Measurements from ENCODE around the gene HOXD11.

The HOXD11 gene

GRCh38 chr2:176109192-176109901, 2.3 kb downstream of the HOXD11 start:
- no peak for DNase-seq (ENCODE audit: low read depth in 1 of 2, low spot score in 1 of 2)
- in situ Hi-C loops (cut with HindIII; ENCODE audit: low pct_unique_long_range_greater_than_20kb, low sequenced_read_pairs): no loop called here
- no peak for TF ChIP-seq JUND (IDR thresholded peaks at IDR 0.05; ENCODE audit: low read depth)

- TF ChIP-seq JUND (IDR thresholded peaks at IDR 0.05; ENCODE audit: low read depth): no peak
- in situ Hi-C loops (cut with HindIII; ENCODE audit: low pct_unique_long_range_greater_than_20kb, low sequenced_read_pairs): no loop called here
- DNase-seq (ENCODE audit: low read depth in 1 of 2, low spot score in 1 of 2): no peak
These were observed 2.9 kb downstream of the HOXD11 start for GRCh38 chr2:176109946-176110345.

GRCh38 chr2:176110415-176111308, 3.6 kb downstream of the HOXD11 start:
- no peak for TF ChIP-seq JUND (IDR thresholded peaks at IDR 0.05; ENCODE audit: low read depth)
- in situ Hi-C loops (cut with HindIII; ENCODE audit: low pct_unique_long_range_greater_than_20kb, low sequenced_read_pairs): no loop called here
- DNase-seq (ENCODE audit: low read depth in 1 of 2, low spot score in 1 of 2): no peak

GRCh38 chr2:176111309-176111663, 4.2 kb downstream of the HOXD11 start:
- TF ChIP-seq JUND (IDR thresholded peaks at IDR 0.05; ENCODE audit: low read depth): no peak
- DNase-seq (ENCODE audit: low read depth in 1 of 2, low spot score in 1 of 2): peak; percentile 61 to 87
- in situ Hi-C loops (cut with HindIII; ENCODE audit: low pct_unique_long_range_greater_than_20kb, low sequenced_read_pairs): no loop called here

GRCh38 chr2:176111846-176112374, 4.8 kb downstream of the HOXD11 start:
- TF ChIP-seq JUND (IDR thresholded peaks at IDR 0.05; ENCODE audit: low read depth): no peak
- no peak for DNase-seq (ENCODE audit: low read depth in 1 of 2, low spot score in 1 of 2)
- in situ Hi-C loops (cut with HindIII; ENCODE audit: low pct_unique_long_range_greater_than_20kb, low sequenced_read_pairs): no loop called here

- DNase-seq (ENCODE audit: low read depth in 1 of 2, low spot score in 1 of 2): no peak
- no peak for TF ChIP-seq JUND (IDR thresholded peaks at IDR 0.05; ENCODE audit: low read depth)
- in situ Hi-C loops (cut with HindIII; ENCODE audit: low pct_unique_long_range_greater_than_20kb, low sequenced_read_pairs): no loop called here
These were observed 5.6 kb downstream of the HOXD11 start for GRCh38 chr2:176112375-176113302.

- no peak for DNase-seq (ENCODE audit: low read depth in 1 of 2, low spot score in 1 of 2)
- in situ Hi-C loops (cut with HindIII; ENCODE audit: low pct_unique_long_range_greater_than_20kb, low sequenced_read_pairs): no loop called here
- TF ChIP-seq JUND (IDR thresholded peaks at IDR 0.05; ENCODE audit: low read depth): no peak
These were observed 7.2 kb downstream of the HOXD11 start for GRCh38 chr2:176114120-176114929.

GRCh38 chr2:176114930-176115625, 8.0 kb downstream of the HOXD11 start:
- TF ChIP-seq JUND (IDR thresholded peaks at IDR 0.05; ENCODE audit: low read depth): no peak
- in situ Hi-C loops (cut with HindIII; ENCODE audit: low pct_unique_long_range_greater_than_20kb, low sequenced_read_pairs): no loop called here
- DNase-seq (ENCODE audit: low read depth in 1 of 2, low spot score in 1 of 2): no peak

- DNase-seq (ENCODE audit: low read depth in 1 of 2, low spot score in 1 of 2): no peak
- no peak for TF ChIP-seq JUND (IDR thresholded peaks at IDR 0.05; ENCODE audit: low read depth)
- in situ Hi-C loops (cut with HindIII; ENCODE audit: low pct_unique_long_range_greater_than_20kb, low sequenced_read_pairs): no loop called here
These were observed 9.1 kb downstream of the HOXD11 start, which contains the start of gene HOXD10 for GRCh38 chr2:176115883-176116813. Gene HOXD10, plus strand, starts transcription at chr2:176116778. Its CDS starts 56 bp downstream, at chr2:176116834.
